HG03066 (cell line): Measurements from ENCODE around the gene GID4.
"Not testable (repeated sequence)": the region's sequence is repeated elsewhere in the genome, so short reads cannot be mapped to it uniquely, and the experiment has no call there.

ENCODE experiments used
- ATAC-seq: cut with Tn5 transposase; IDR thresholded peaks from one replicate; pipeline ENCODE4 v1.9.1; 2021; ENCODE audit warnings: low read depth; ENCODE audit not compliant: unreplicated experiment

The GID4 gene

DNA sequence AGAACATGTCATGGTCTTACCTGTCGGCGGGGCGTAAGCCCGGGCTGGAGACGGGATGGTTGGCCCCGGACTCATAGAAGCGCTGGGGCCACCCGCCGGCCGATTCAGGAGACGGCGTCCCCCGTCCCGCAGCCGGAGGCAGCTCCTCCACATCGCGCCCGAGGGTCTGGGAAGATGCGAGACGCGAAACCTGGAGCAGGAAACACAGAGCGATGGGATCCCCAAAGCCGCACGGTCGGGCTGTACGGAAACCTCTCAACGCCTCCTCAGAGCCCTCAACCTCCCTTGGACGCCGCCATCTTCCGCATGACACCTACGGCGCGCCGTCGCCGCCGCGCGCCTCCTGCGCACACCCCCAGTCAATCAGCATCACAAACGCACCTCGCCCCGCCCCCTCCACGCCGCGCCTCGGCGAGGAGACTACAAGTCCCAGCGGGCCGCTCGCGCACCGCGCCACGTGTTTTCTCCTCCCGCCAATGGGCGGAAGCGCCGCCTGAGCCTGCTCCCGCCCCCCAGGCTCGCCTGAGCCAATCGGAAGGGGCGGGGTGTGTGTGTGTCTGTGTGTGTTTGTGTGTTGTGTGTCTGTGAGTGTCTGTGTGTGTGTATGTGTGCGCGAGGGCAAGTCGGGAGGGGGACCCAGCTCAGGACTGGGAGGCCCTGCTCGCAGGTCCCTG is at the start of gene GID4, which contains the start of gene ATPAF2:
Gene GID4 (plus strand): TSS at position 548 of the 674 bp plus-strand sequence. CDS start 57 bp downstream, at position 605.
Gene ATPAF2 (minus strand): TSS at position 308 of the 674 bp plus-strand sequence. CDS start 155 bp downstream, at position 153.
- ATAC-seq: peak; percentile 89

DNA sequence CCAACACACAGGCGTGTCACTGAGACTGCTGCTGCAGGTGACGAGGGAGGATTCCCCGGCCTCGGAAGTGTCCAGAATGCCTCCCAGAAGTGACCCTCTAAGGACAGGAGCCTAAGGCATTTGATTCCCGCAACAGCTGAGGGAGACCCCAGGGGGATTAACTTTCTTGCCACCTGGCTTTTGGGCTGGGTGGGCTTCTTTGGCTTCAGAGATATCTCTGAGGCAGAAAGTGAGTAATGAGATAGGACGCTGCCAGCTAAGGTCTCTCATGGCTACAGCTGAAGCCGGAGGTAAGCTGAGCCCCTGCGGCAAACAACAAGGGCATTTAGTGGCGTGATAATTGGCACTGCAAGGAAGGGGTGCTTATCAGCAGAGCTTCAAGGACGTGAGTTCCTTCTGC is 49.6 kb upstream of the GID4 start:
- no peak for ATAC-seq

DNA sequence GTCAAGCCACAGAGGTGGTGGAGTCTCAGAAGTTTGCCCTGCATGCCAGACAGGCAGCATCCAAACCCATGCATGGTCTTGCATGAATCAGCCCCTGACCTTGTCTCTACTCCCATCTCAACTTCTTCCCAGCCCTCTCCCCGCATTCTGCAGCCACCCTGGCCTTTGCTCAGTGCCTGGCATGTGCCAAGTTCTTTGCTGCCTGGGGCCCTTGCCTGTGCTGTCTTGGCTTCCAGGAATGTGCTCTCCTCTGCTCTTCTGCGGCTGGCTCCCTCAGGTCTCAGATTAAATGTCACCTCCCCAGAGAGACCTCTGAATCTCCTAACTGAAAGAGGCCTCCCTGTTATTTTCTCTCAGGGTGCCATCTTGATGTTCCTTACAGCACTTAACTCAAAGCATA is 48.9 kb upstream of the GID4 start:
- ATAC-seq: no peak

DNA sequence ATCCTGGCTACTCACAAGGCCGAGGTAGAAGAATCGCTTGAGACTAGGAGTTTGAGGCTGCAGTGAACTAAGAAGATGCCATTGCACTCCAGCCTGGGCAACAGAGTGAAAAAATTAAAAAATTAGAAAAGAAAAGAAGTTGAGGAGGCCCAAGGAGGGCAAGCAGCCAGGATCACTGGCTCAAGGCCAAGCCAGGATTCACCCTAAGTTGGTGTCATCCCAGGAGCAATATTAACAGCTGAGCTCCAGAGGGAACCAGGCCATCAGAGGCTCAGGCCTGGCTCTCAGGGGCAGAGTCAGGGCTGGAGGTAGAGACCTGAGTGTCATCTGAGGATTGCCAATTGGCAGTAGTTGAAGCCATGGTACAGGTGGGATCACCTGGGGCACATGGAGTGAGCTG is 45.8 kb upstream of the GID4 start:
- no peak for ATAC-seq

DNA sequence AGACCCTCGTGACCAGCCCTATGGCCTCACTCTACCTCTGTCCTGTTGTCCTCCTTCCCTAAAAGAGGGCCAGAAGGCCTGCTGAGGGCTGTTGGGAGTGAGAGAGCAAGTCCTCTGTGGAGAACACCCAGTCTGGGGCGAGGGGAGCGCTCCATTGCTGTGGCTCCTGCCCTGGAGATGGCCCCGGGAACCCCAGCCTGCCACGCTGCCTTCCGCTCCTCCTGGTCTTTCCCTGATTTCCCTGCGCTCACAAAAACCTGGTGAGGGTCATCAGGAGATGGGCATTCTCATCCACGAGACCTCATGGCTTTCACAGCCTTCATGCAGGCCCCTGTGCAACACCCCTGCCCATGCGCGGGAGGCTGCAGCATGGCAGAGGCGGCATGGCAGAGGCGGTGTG is 45.4 kb upstream of the GID4 start:
- ATAC-seq: no peak

DNA sequence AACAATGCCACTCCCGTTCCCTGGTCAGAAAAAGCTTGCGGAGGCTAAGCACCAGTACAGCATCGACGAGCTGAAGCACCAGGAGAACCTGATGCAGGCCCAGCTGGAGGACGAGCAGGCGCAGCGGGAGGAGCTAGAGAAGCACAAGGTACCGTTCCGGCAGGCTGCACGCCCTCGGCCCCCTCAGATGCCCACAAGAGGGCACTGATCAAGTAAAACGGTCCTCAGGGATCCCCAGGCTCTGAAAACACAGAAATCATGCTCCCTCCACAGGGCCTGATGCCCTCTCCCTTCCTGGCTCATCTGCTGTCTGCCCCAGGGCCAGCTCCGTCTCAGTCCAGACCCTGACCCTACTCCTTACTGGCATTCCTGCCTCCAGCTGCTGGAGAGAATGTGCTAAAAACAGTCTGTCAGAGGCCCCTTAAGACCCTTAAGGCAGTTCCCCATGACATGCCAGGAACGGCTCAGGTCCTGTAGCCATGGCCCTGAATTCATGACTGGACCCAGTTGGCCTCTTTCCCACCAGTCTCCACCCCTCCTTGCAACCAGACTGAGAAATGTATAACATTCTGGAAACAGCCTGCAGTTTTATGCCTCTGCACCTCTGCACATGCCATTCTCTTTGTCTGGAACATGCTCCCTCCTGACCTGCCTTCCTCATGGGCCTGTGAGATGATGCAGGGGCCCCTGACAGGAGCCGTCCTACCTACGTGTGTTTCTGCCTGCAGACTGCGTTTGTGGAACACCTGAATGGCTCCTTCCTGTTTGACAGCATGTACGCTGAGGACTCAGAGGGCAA is 44.7 kb upstream of the GID4 start:
- no peak for ATAC-seq

DNA sequence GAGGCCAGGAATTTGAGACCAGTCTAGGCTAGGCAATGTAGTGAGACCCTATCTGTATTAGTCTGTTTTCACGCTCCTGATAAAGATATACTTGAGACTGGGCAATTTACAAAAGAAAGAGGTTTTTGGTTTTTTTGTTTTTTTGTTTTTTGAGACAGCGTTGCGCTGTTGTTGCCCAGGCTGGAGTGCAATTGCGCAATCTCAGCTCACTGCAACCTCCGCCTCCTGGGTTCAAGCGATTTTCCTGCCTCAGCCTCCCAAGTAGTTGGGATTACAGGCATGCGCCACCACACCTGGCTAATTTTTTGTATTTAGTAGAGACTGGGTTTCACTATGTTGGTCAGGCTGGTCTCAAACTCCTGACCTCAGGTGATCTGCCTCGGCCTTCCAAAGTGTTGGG is 43.3 kb upstream of the GID4 start:
- not testable (repeated sequence) for ATAC-seq

DNA sequence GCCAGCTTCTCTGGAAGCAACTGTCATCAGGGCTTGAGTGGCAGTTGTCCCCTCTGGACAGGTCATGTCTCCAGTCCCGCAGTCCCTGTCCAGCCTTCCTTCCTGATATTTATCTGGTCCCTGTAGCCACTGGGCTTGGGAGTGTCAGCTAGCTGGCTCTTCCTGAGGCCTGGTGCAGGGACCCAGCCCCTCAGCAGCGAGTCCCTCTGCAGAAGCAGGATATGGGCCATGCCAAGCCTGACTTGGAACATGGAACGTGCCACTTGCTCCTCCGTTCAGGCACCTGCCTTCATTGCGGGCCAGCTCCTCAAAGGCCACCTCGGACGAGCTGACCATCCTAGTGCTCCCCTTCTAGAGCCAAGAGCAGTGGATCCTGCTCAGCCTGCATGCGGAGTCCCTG is 40.3 kb upstream of the GID4 start:
- ATAC-seq: no peak

DNA sequence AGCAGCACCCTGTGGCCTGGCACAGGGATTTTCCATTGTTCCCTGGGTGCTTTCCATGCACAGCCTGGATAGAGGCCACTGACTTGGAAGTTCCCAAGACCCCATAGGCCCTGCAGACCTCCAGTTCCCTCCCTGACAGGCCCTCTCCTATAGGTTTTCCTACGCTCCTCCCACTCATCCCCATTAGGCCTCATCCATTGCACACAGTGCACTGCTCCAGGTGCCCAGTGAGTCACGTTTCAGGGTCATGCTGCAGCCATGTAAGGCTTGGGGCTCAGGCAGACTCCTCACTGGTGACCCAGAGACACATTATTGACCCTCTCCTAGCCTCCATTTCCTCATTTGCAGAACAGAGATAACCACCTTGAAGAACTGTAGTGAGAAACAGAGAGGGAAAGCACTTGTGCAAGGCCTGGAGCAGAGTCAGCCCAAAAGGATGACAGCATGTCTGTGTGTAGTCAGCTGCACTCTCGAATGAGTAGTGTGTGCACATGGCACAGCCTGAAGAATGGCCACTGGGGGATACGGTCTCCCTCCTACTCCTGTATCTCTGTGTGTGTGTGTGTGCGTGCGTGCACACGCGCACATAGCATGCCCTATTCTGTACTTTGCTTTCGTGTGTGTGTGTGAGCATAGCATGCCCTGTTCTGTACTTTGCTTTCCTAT is 39.7 kb upstream of the GID4 start:
- no peak for ATAC-seq

DNA sequence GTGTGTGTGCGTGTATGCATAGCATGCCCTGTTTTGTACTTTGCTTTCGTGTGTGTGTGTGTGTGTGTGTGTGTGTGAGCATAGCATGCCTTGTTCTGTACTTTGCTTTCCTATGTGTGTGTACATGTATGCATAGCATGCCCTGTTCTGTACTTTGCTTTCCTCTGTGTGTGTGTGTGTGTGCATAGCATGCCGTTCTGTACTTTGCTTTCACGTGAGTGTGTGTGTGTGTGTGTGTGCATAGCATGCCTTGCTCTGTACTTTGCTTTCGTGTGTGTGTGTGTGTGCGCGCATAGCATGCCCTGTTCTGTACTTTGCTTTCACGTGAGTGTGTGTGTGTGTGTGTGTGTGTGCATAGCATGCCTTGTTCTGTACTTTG is 39.2 kb upstream of the GID4 start:
- ATAC-seq: no peak

DNA sequence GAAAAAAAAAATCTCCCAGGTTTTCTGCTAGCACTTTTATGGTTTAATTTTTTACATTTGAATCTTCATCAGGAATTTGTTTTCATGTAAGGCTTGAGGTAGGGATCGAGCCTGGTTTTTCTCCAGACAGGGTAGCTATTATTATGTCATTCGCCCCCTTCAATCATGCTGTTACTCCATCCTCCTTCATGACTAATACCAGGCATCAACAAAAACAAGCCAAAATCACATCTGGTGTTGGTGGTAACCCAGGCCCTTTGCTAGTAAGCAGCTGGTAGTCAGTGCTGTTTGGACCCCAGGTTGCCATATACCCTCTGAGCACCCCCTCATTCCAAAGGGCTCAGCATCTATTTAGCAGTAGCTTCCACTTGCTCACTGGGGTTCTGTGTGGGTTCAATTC is 37.0 kb upstream of the GID4 start:
- no peak for ATAC-seq

DNA sequence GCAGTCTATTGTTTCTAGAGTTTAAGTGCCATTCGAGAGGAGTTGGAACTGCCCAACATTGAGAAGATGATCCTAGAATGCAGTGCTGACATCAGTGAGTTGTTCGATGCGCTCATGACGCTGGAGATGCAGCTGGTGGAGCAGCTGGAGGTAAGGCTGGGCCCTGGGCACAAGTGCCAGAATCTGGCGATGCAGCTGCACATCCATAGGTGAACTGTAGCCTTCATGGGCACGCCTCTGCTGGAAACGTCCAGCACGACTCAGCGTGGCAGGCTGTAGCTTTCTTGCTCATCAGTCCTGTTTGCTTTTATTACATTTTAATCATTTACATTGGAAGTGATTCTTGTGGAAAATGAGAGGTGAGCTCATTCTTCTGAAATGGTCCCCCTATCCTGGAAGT is 34.9 kb upstream of the GID4 start:
- no peak for ATAC-seq

DNA sequence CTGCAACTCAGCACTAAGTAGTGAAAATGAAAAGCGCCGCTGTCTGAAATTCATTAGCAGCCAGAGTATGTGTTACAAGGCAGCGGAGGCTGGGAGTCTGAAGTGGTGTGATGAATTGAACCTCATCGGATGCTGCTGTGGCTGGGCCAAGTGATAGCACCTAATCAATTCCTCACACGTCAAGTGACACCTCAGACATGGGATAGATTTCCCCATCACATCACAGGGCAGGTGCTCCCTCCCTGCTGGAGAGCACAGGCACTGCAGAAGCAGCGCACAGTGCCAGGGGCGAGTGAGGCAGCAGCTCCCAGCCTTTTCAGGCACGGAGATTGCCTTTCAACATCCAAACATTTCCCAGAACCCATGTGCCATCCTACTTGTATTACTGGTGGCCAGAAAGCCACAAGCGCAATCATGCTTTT is 34.3 kb upstream of the GID4 start:
- no peak for ATAC-seq

DNA sequence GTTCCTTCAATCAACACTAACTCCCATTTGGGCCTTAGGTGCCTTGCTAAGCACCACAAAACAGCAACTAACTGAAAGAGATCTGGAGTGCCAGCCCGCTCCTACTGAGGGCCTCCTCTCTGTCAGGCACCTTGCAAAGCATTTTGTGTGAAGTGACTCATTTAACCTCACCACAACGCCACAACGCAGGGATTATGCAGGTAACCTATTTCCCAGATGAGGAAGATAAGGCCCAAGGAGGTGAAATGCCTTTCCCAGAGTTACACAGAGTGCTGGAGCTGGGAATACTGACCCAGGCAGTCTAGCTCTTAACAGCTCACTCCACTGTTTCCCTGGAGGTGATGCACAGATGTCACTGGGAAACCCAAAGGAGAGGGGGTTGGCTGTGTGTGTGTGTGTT is 33.7 kb upstream of the GID4 start:
- no peak for ATAC-seq

DNA sequence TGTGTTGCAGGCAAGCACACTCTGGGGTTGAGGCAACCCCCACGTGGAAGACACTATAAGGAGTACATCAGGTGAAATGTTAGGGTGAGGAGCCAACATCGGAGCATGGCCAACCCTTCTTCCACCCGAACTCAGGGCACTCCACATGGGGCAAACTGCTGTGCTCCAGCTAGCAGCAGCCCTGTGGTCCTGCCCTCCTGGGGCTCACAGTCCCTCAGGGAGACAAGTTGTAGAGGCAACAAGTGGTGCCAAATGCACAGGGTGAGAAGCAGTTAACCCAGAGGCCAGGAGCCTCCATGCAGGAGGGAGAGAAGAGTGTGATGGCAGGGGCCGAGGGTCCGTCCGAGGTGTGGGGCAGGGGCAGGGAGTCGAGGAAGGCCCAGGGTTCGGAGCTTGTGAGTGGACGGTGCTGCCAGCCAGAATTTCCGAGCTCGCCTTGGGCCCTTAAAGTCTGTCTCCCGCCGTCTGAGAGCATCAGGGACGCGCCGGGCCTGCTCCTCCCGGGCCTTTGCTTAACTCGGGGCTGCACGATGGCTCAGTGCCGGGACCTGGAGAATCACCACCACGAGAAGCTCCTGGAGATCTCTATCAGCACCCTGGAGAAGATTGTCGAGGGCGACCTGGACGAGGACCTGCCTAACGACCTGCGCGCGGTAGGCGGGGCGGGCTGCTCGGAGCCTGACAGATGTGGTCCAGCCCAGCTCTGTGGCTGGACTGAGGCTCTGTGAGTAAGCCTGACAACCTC is 32.5 kb upstream of the GID4 start:
- ATAC-seq: no peak

DNA sequence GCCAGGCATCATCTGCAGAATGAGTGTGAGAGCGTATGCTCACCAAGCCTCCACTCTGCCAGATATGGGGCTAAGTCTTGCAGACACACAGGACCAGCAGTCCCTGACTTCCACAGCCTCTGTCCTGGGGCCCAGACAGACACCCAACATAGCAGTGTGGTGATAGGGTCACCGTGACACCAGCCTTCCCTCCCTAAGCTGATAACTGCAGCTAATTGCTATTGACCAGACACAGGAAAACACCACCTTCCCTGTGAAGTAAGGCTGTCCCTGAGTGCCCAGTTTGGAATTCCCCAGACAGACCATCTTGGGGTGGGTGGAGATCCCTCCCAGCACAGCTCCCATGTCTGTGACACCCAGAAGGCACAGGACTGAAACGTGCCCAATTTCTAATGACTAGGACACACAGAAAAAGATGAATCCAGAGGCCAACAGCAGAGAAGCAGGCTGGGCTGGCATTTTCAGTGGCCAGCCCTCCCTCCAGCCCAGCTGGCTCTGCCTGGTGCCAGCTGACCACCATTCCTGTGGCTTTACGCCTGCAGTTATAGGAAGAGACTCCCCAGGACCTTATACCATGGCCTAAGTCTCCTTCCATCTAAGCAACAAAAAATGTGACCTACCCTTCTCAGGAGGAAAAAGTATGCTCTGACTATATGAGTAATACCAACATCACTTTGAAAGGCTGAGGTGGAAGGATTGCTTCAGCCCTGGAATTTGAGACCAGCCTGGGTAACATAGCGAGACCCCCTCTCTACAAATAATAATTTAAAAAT is 30.5 kb upstream of the GID4 start:
- ATAC-seq: no peak

DNA sequence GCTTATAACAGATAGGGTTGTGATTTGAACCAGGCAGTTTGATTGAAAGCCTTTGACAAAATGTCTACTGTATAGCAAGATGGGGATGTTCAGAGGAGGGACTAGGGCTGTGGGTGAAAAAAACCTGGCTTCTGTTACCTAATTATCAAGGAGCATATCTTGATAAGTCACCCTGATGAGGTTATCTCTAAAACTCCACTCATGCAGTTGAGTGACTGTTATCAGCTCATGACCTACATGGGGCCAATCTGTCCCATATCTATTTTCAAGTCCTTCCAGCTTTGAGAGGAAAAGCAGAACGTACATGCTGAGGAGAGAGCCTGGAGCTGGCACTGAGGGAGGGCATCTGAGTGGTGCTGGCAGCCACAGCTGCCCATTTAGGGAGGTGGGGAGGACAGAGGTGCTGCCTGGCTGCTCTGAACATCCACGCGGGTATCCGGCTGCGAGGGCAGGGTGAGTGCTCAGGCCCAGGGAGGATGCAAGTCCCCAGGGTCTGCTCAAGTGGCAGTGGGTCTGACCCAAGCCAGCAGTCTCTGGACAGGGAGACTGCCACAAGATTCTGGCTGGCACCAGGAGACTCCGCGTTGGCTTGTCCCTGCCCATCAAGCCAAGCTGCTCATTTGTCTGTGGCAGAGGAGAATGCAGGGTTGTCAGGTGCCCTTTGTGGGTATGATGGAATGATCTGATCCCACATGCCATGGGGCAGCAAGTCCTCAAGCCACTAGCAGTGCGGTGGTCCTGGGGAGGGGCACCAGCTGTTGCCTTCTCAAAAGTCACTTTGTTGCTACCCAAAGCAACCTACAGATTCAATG is 29.4 kb upstream of the GID4 start:
- ATAC-seq: no peak

DNA sequence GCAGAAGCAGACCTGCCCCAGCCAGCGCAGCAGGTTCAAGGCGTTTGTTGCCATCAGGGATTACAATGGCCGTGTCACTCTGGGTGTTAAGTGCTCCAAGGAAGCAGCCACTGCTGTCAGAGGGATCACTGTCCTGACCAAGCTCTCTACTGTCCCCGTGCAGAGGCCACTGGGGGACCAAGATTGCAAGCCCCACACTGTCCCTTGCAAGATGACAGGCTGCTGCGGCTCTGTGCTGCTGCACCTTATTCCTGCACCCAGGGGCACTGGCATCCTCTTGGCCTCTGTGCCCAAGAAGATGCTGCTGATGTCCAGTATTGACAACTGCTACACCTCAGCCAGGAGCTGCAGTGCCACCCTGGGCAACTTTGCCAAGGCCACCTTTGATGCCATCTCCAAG is 27.9 kb upstream of the GID4 start:
- ATAC-seq: no peak

DNA sequence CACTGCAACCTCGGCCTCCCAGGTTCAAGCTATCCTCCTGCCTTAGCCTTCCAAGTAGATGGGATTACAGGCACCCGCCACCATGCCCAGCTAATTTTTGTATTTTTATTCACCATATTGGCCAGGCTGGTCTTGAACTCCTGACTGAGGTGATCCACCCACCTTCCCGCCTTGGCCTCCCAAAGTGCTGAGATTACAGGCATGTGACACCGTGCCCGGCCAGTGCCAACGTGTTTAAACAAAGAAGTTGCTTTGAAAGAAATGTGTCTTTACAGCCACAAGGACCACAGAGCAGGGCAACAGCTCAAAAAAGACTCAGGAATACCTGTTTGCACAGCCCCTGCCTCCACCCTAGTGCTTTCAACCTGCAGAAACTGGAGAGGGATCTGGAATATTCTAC is 25.2 kb upstream of the GID4 start:
- ATAC-seq: no peak
